ENCODE results near the gene TCERG1L.

TCERG1L gene

GRCh38 chr10:131124945-131125344 is 186.6 kb downstream of the TCERG1L start:
- no peak for TF ChIP-seq CTCF (IDR thresholded peaks at IDR 0.05; ENCODE audit: borderline replicate concordance, control extremely low read depth, extremely low read depth, insufficient read depth, missing control alignments)
- no peak for DNase-seq (ENCODE audit: low spot score)
- in situ Hi-C loops (cut with MboI; ENCODE audit: low sequenced_read_pairs, unreplicated experiment), result no loop called here

- in situ Hi-C loops (cut with MboI; ENCODE audit: low sequenced_read_pairs, unreplicated experiment), result no loop called here
- TF ChIP-seq CTCF (IDR thresholded peaks at IDR 0.05; ENCODE audit: borderline replicate concordance, control extremely low read depth, extremely low read depth, insufficient read depth, missing control alignments), result no peak
- no peak for DNase-seq (ENCODE audit: low spot score)
These were observed 188.0 kb downstream of the TCERG1L start for GRCh38 chr10:131123496-131123895.

GRCh38 chr10:131121511-131122035 is 189.9 kb downstream of the TCERG1L start:
- DNase-seq (ENCODE audit: low spot score), result no peak
- in situ Hi-C loops (cut with MboI; ENCODE audit: low sequenced_read_pairs, unreplicated experiment), result no loop called here
- TF ChIP-seq CTCF (IDR thresholded peaks at IDR 0.05; ENCODE audit: borderline replicate concordance, control extremely low read depth, extremely low read depth, insufficient read depth, missing control alignments), result no peak

- in situ Hi-C loops (cut with MboI; ENCODE audit: low sequenced_read_pairs, unreplicated experiment), result no loop called here
- no peak for DNase-seq (ENCODE audit: low spot score)
- no peak for TF ChIP-seq CTCF (IDR thresholded peaks at IDR 0.05; ENCODE audit: borderline replicate concordance, control extremely low read depth, extremely low read depth, insufficient read depth, missing control alignments)
These were observed 191.7 kb downstream of the TCERG1L start for GRCh38 chr10:131119626-131120355.

- no peak for TF ChIP-seq CTCF (IDR thresholded peaks at IDR 0.05; ENCODE audit: borderline replicate concordance, control extremely low read depth, extremely low read depth, insufficient read depth, missing control alignments)
These were observed 193.9 kb downstream of the TCERG1L start for GRCh38 chr10:131117416-131118212.

GRCh38 chr10:131116991-131117375 is 194.5 kb downstream of the TCERG1L start:
- no peak for TF ChIP-seq CTCF (IDR thresholded peaks at IDR 0.05; ENCODE audit: borderline replicate concordance, control extremely low read depth, extremely low read depth, insufficient read depth, missing control alignments)
- in situ Hi-C loops (cut with MboI; ENCODE audit: low sequenced_read_pairs, unreplicated experiment), result no loop called here

More at GRCh38 chr10:131117416-131118212, 193.9 kb downstream of the TCERG1L start:
- in situ Hi-C loops (cut with MboI; ENCODE audit: low sequenced_read_pairs, unreplicated experiment), result no loop called here
- no peak for DNase-seq (ENCODE audit: low spot score)

More at GRCh38 chr10:131116991-131117375, 194.5 kb downstream of the TCERG1L start:
- DNase-seq (ENCODE audit: low spot score), result no peak

All from GM13976 (cell line).